Cardiac muscle cell (in vitro differentiated cells and primary cell): ENCODE data around the gene CUL2. TPM values are rescaled to one million over a fixed set of nuclear protein-coding genes. Genes with fewer than 3 reads are reported as not detected.

Source experiments
- DNase-seq, 2 donors: peaks; one replicate each; pipeline versions ENCODE4 v3.0.0 to v3.0.0-alpha.2; 2010 to 2017; ENCODE audit warnings: low read depth in 1 of 2, low spot score in 1 of 2
- H3K27ac ChIP-seq: fragments of 200-600 bp; sonication (generic); 2 replicates; pipeline ENCODE4 v1.5.1; 2016
- H3K27me3 ChIP-seq: fragments of 200-600 bp; sonication (generic); 2 replicates; pipeline ENCODE4 v1.6.0; 2016; ENCODE audit warnings: control low read depth
- H3K36me3 ChIP-seq: fragments of 200-600 bp; sonication (generic); 2 replicates; pipeline ENCODE4 v1.5.1; 2016; ENCODE audit warnings: control low read depth
- H3K4me1 ChIP-seq: fragments of 200-600 bp; sonication (generic); 2 replicates; pipeline ENCODE4 v1.8.1; 2017; ENCODE audit warnings: low read depth, mild to moderate bottlenecking, mixed run types
- H3K4me3 ChIP-seq: fragments of 200-600 bp; sonication (generic); 2 replicates; pipeline ENCODE4 v1.5.1; 2016; ENCODE audit warnings: mild to moderate bottlenecking
- H3K9me3 ChIP-seq: fragments of 200-600 bp; sonication (generic); 2 replicates; pipeline ENCODE4 v1.5.1; 2017; ENCODE audit warnings: low read depth, mild to moderate bottlenecking, control low read depth
- CTCF ChIP-seq: IDR thresholded peaks from 2 replicates; pipeline ENCODE4 v1.5.1; 2012; ENCODE audit warnings: low read depth, mild to moderate bottlenecking, low read length
- polyA plus RNA-seq: library from polyadenylated mRNA; unstranded; fragments of >200 nt; fragmentation: Nextera tagmentation; extraction: Ambion mirVana; gene quantifications from 2 replicates; pipeline ENCODE4 v1.2.1, GENCODE V29; 2016
- total RNA-seq: library from RNA; depleted of rRNA; stranded (reverse); fragments of >200 nt; gene quantifications from 2 replicates; pipeline ENCODE4 v1.2.3, GENCODE V29; 2016

CUL2 gene
- total and polyA plus RNA-seq, 2 experiments from 2014 or later = 19.2 to 48.7 TPM

DNA sequence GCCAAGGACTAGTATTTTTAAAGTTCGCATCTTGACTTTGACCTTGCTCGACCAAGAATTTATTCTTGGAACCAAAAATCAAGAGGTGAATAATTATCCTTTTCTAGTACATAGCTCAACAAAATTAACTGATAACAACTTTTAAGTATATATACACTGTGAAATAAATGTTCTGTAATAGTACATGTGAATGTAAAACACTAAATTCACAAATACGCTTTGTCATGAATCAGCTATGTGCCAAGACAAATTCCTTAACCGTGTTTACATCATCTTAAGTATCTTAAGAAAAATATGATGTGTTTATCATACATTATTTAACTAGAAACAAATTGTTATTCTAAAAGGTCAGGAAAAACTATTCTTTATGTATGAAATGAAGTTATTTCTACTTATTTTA, 83.3 kb downstream of the CUL2 start:
- no peak for TF ChIP-seq CTCF
- Histone ChIP-seq H3K4me1 (no peaks in the 10 kb centered on the region), H3K27me3 (no peaks in the 10 kb centered on the region), H3K27ac (no peak overlapping the region), H3K4me3 (no peak overlapping the region), H3K9me3 (no peaks in the 10 kb centered on the region), H3K36me3 (peaks cover 18% of the 10 kb centered on the region)
- DNase-seq = peak in 1 of 2 donors; percentile 64

- Histone ChIP-seq H3K4me1 (no peaks in the 10 kb centered on the region), H3K9me3 (no peaks in the 10 kb centered on the region), H3K4me3 (no peak overlapping the region), H3K27me3 (no peaks in the 10 kb centered on the region), H3K27ac (no peak overlapping the region), H3K36me3 (peaks cover 18% of the 10 kb centered on the region)
- peak in 1 of 2 donors; percentile 93 for DNase-seq
- TF ChIP-seq CTCF = no peak
Measured at GRCh38 chr10:35005868-35006267, 84.3 kb downstream of the CUL2 start.

DNA sequence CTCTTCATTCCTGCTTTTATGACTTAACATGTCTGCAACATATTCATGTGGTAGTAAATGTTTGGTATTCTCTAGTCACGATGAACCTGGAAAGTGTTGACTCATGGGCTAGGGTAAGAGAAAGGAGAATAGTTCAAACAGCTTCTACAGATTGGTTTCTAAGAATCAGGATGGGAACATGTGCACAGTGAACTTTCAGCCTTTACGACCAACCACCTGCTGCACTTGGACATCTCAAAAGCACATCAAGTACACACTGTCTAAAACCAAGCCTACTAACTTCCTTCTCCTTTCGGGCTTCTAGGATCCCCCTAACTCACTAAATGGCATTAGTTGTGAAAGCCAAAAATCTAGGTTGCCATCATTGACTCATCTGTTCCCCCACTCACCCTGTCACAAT, 85.5 kb downstream of the CUL2 start:
- Histone ChIP-seq H3K27ac (no peak overlapping the region), H3K9me3 (no peaks in the 10 kb centered on the region), H3K36me3 (peaks cover 8% of the 10 kb centered on the region), H3K4me1 (no peaks in the 10 kb centered on the region), H3K4me3 (no peak overlapping the region), H3K27me3 (no peaks in the 10 kb centered on the region)
- DNase-seq = no peak
- TF ChIP-seq CTCF = no peak

GRCh38 chr10:35003906-35004305, 86.2 kb downstream of the CUL2 start:
- TF ChIP-seq CTCF = no peak
- no peaks in the 10 kb centered on the region for H3K9me3 ChIP-seq
- H3K4me1 ChIP-seq = no peaks in the 10 kb centered on the region
- H3K4me3 ChIP-seq = no peak overlapping the region
- H3K36me3 ChIP-seq = peaks cover 8% of the 10 kb centered on the region
- DNase-seq = no peak
- no peak overlapping the region for H3K27ac ChIP-seq
- no peaks in the 10 kb centered on the region for H3K27me3 ChIP-seq

- no peak for TF ChIP-seq CTCF
- Histone ChIP-seq H3K27ac (no peak overlapping the region), H3K9me3 (no peaks in the 10 kb centered on the region), H3K4me3 (no peak overlapping the region), H3K36me3 (no peaks in the 10 kb centered on the region), H3K27me3 (no peaks in the 10 kb centered on the region), H3K4me1 (no peaks in the 10 kb centered on the region)
- peak; percentile 31 to 57 for DNase-seq
Measured at GRCh38 chr10:35000936-35001335, 89.2 kb downstream of the CUL2 start.

DNA sequence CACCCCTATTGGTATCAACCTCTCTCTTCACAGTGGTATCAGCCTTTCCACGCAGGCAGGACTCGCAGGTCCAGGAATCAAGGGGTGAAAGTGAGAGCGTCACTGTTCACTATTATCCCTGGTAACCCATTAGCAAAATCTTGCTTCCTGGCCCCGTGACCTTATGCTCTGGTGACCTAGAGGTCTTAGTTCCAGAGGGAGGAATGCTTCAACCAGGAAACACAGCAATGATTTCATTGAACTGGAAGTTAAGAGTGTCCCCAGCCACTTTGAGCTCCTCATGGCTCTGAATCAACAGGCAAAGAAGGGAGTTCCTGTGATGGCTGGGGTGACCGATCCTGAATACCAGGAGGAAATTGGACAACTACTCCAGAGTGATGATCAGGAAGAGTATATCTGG, 90.6 kb downstream of the CUL2 start:
- no peaks in the 10 kb centered on the region for H3K4me1 ChIP-seq
- H3K36me3 ChIP-seq = no peaks in the 10 kb centered on the region
- H3K27me3 ChIP-seq = no peaks in the 10 kb centered on the region
- no peak for DNase-seq
- TF ChIP-seq CTCF = no peak
- no peak overlapping the region for H3K4me3 ChIP-seq
- no peak overlapping the region for H3K27ac ChIP-seq
- no peaks in the 10 kb centered on the region for H3K9me3 ChIP-seq
